HG03108 (cell line): ENCODE data around the gene ALG14.
"Not testable (repeated sequence)": the region's sequence is repeated elsewhere in the genome, so short reads cannot be mapped to it uniquely, and the experiment has no call there.

Experiments used
- ATAC-seq: cut with Tn5 transposase; IDR thresholded peaks from one replicate; pipeline ENCODE4 v1.9.1; 2021; ENCODE audit warnings: moderate library complexity; ENCODE audit not compliant: unreplicated experiment

Gene ALG14

GRCh38 chr1:94958081-94958480, 114.7 kb downstream of the ALG14 start:
- ATAC-seq: no peak

DNA sequence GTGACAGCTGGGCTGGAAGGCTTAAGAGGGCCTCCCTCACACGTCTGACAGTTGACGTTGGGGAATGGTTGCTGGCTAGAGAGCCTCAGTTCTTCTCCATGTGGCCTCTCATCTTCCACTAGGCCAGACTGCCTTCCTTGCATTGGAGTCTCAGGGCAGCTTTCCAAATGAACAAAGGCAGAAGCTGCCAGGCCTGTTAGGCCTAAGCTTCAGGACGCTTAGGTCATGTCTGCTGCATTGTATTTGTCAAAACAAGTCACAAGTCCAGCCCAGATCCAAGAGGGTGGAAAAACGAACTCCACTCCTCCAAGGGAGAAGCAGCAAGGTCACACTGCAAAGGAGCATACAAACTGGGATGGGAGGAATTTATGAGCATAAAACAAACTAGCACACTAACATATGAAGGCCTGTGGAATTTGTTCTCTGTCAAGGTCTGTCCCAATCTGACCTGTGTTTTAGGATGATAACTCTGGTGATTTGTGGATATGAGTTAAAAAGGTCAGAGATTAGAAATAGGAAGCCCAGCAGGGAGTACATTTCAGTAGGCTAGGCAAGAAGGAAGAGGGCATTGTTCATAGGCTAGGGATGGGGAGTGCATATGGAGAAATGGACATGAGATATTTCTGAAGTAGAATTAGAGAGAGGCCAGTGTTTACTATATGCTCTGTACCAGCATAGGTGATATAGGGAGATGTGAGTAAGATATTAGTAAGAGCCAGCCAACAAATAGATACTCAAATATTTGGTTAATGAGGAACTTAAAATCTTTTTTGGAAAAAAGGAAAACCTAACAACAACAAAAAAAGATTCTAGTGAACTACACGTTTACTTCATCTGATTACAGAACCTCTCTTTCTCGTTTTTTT, 116.8 kb downstream of the ALG14 start:
- ATAC-seq: no peak

DNA sequence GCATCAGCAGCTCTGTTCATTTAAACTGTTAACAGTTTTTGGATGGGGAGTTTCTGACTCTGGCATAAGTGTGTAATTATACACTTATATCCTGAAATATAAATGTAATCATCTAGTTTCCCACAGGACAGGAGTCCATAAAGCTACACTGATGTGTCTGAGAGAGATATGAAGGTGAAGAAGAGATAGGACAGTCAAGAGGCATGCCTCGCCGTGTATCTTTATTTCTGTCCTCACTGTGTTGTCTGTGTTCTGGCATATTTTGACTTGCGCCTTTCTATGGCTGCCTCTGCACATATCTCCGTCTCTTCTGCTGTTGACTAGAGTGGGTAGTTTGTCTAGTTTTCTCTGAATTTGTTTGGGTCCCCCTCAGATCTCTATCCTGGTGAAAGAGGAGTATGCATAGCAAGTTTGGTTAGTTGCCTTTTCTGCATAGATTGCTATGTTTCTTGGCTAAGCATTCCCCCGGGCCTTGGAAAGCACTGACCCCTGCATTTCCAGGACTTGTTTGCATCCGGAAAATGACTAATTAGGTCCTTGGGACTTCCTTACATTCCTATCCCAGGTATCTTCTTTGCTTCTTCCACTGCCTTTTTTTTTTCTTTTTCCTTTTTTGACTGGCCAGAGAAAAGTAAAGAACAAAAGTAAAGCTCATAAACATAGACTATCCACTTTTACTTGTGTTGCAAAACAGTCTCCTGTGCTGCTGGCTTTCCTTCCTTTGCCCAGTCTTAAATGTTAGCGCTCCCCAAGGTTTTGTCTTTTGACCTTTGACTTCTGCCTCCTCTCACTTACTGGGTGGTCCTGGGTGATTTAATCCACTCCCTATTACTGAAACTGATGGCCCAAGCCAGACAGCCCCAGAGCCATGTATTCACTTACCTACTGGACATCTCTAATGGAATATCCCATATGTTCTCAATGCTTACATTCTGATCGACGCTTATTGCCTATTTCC, 118.2 kb downstream of the ALG14 start:
- no peak for ATAC-seq

GRCh38 chr1:94953746-94954145, 119.0 kb downstream of the ALG14 start:
- no peak for ATAC-seq

DNA sequence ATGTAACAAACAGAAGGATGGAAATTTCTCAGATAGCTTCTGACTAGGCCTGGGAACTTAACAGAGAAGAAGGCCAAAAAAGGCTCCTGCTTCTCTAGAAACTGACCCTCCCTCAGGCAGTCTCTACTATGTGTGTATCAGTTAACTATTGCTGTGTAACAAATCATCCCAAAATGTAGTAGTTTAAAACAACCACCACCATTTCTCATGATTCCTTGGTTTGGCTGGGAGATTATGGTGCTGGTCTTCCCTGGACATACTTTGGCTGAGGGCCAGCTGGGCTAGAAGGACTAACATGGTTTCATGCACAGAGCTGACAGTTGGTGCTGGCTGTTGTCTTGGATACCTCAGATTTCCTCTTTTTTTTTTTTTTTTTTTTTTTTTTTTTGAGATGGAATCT, 119.6 kb downstream of the ALG14 start:
- ATAC-seq: no peak

DNA sequence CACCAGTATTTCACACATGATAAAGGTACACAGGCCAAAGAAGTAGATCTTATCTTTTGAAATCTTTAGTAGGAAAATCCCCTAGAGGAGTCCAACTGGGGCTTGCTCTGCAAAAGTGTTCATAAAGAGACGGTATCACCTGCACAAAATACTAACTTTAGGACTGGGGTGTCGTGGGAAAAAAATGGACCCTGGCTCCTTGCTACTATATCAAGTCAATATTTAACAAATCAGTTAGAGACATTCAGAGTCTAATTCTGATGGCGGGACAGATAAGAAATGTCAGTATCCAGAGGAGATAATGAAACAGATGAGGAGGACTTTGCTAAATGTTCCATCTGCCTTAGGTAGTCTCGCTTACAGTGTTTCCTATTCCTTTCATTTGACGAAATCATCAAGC, 120.2 kb downstream of the ALG14 start:
- no peak for ATAC-seq

- no peak for ATAC-seq
These were observed 121.1 kb downstream of the ALG14 start for GRCh38 chr1:94951509-94952208.

- no peak for ATAC-seq
These were observed 121.7 kb downstream of the ALG14 start for GRCh38 chr1:94951046-94951445.

- no peak for ATAC-seq
These were observed 122.8 kb downstream of the ALG14 start for GRCh38 chr1:94949681-94950661.

GRCh38 chr1:94947437-94947836, 125.3 kb downstream of the ALG14 start:
- no peak for ATAC-seq

- ATAC-seq: no peak
These were observed 125.9 kb downstream of the ALG14 start for GRCh38 chr1:94946886-94947285.

GRCh38 chr1:94942171-94943128, 130.3 kb downstream of the ALG14 start:
- ATAC-seq: no peak

DNA sequence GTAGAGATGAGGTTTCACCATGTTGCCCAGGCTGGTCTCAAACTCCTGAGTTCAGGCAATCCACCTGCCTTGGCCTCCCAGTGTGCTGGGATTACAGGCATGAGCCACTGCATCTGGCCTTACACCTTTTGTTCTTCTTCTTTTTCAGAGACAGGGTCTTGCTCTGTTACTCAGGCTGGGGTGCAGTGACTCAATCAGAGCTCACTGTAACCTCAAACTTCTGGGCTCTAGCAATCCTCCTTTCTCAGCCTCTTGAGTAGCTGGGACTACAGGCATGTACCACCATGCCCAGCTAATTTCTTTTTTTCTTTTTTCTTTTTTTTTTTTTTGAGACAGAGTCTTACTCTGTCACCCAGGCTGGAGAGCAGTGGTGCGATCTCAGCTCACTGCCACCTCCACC, 131.3 kb downstream of the ALG14 start:
- not testable (repeated sequence) for ATAC-seq

GRCh38 chr1:94940738-94941137, 132.0 kb downstream of the ALG14 start:
- ATAC-seq: no peak

DNA sequence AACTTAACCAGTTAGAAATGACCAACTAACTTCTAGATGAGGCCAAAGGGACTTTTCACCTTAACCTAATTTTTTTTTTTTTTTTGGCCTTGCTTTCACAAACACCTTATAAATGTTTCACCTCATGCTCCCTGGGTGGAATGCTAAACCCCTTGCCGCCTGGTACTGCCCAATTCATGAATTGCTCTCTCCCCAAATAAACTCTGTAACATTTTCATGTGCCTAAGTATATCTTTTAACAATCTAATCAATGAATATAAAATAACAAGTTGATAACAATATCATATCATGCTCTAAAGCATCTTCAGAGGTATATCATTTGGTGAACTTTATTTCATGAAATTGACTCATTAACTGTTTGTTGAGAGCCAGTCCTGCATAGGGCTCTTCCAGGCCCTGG, 134.9 kb downstream of the ALG14 start:
- no peak for ATAC-seq

DNA sequence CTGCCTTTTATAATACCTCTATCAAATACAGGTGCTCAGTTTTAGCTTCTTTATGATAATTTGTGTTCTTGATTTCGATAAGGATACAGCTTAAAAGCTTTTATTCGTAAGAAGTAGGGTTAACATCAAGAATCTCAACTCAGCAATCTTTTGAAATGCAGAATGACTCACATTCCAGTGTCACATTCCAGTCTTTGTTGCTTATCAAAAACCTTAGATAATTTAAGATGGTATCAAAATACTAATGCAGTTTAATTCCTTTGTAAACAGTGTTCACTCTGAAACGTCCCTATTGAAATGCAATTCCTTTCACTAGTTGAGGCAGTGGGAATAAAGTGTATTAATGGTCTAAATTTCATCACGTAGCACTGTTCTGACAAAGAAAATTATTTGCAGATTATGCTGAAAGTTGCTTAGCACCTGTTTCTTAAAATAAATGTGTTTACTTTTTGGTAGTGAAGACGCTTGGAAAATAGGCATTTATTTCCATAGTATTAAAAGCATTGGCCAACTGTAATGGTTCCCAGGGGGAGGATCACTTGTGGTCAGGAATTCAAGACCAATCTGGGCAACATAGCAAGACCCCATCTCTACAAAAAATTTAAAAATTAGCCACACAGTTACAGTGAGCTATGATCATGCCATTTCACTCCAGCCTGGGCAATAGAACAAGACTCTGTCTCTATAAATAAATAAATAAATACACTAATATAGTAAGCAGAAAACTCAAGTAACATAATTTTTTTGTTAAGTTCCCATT, 135.7 kb downstream of the ALG14 start:
- no peak for ATAC-seq

DNA sequence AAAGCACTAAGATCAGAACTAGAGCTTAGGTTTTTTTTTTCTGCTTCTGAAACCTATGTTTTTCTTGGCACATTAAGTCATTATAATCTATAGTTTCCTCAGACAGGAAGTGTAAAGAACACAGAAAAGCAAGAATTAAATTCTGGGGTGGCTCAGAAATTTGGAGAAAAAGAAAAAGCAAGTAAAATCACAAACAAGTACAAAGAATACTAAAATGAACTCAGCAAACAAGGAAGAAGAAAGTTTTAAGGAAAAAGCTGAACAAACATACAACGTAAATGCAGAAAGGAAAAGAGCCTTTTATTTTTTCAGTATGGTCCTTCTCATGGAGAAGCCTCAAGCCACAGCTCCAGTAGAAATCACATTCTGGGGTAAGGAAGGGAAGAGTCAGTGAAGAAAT, 137.3 kb downstream of the ALG14 start:
- ATAC-seq: no peak

DNA sequence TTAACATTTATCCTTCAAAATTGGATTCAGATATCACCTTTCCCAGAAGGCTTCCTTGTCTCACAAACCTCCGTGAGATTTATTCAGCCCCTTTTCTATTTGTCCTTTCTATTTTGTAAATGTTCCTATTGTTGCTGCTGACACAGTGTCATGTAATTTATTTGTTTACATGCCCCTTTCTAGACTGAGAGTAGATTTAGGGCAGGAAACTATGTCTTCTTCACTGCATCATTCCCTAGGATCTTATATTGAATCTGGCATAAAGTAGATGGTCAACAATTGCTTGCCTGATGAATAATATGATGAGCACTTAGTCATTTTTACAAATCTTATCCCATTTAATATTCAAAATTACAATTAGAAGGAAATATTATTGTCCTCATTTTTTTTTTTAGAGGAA, 137.7 kb downstream of the ALG14 start:
- ATAC-seq: no peak
